Heart left ventricle (tissue), 16 donors: ENCODE results near the gene MMP21. TPM values are rescaled to one million over a fixed set of nuclear protein-coding genes. Genes with fewer than 3 reads are reported as not detected.

Experiments
- ATAC-seq, 4 donors: fragments of 200-7000 bp; cut with Tn5 transposase; one replicate each; pipeline ENCODE4 v1.9.1; 2020 to 2022; ENCODE audit warnings: moderate library complexity in 4 of 4, mild to moderate bottlenecking in 3 of 4, moderate number of reproducible peaks in 1 of 4
- DNase-seq, 5 donors: peaks; one replicate each; pipeline ENCODE4 v3.0.0-alpha.2; 2020
- H3K27ac ChIP-seq, 12 donors: fragments of 200-600 bp; sonication (generic) in 4 of 12; one replicate each; pipeline versions ENCODE4 v1.5.0 to v1.8.0; 2016 to 2022; ENCODE audit warnings: mild to moderate bottlenecking in 2 of 12
- H3K27me3 ChIP-seq, 9 donors: fragments of 200-600 bp; sonication (generic) in 2 of 9; one replicate each; pipeline versions ENCODE4 v1.5.1 to v1.8.0; 2016 to 2022; ENCODE audit warnings: mild to moderate bottlenecking in 3 of 9
- H3K36me3 ChIP-seq, 9 donors: fragments of 200-600 bp; sonication (generic) in 2 of 9; one replicate each; pipeline versions ENCODE4 v1.5.0 to v1.8.0; 2018 to 2022; ENCODE audit warnings: mild to moderate bottlenecking in 2 of 9
- H3K4me1 ChIP-seq, 12 donors: fragments of 200-600 bp; sonication (generic) in 4 of 12; one replicate each; pipeline versions ENCODE4 v1.5.0 to v1.8.0; 2016 to 2022; ENCODE audit warnings: mild to moderate bottlenecking in 3 of 12
- H3K4me3 ChIP-seq, 12 donors: fragments of 200-600 bp; sonication (generic) in 4 of 12; one replicate each; pipeline versions ENCODE4 v1.5.0 to v1.8.0; 2017 to 2022; ENCODE audit warnings: mild to moderate bottlenecking in 9 of 12, moderate library complexity in 4 of 12
- H3K9me3 ChIP-seq, 12 donors: fragments of 200-600 bp; sonication (generic) in 4 of 12; one replicate each; pipeline versions ENCODE4 v1.5.0 to v1.8.0; 2016 to 2022; ENCODE audit warnings: mild to moderate bottlenecking in 1 of 12
- CTCF ChIP-seq, 12 donors: fragments of 200-600 bp; sonication (generic) in 4 of 12; IDR thresholded peaks; one replicate each; pipeline versions ENCODE4 v1.5.0 to v1.8.0; 2018 to 2022; ENCODE audit warnings: antibody characterized with exemption in 12 of 12, mild to moderate bottlenecking in 5 of 12
- POLR2A ChIP-seq, 2 donors: fragments of 450-650 bp; IDR thresholded peaks; one replicate each; pipeline ENCODE4 v1.6.1; 2017; ENCODE audit warnings: antibody characterized with exemption in 2 of 2, mild to moderate bottlenecking in 2 of 2, moderate library complexity in 2 of 2
- WGBS, 4 donors: extraction: QIAGEN DNeasy Blood & Tissue Kit in 2 of 4; methylation state at CpG; one replicate each; pipeline versions ENCODE4 v1.1.5 to v1.1.7; 2013 to 2018; 5-methylcytosine and 5-hydroxymethylcytosine counted together
- intact Hi-C, 10 donors: fragments of 100-400 bp; cut with DNase I; formaldehyde crosslinking; loops; one replicate each; pipeline versions ENCODE4 v1.11.1 to v1.14.2; 2022
- polyA plus RNA-seq, 2 donors: library from polyadenylated mRNA; stranded (reverse); fragments of 200-250 nt; gene quantifications; one replicate each; pipeline ENCODE4 v1.2.3, GENCODE V29; 2013
- total RNA-seq, 9 donors: library from RNA; depleted of rRNA in 2 of 9; stranded (reverse); fragments of >200 nt in 2 of 9; fragmentation: NEBNext Ultra II Directional in 3 of 9; extraction: Animal tissue kit (Norgen Biotek cat#: 25700) in 3 of 9; gene quantifications; one replicate each; pipeline versions ENCODE4 v1.1.0 to v1.2.4, GENCODE V29; 2016 to 2023
- donor health status: ischemic (EF 13 %, LVEDD 7.1; RV severe dilation, severe dysfunction).
- donor health status: healthy with polysubstance abuse.
- donor health status: DM: no; HTN: yes; CAD: no.
- donor health status: DM: no; HTN: no; CAD: no.
- donor health status: ischemic (EF 25% LVEDD 6.9; RV normal size, moderate dysfunction).
- donor health status: ischemic (EF 25% LVEDD 5.7; RV mildly dilated, moderate dysfunction).
- donor health status: healthy.
- donor health status: DM: yes; HTN: yes; CAD: no.
- donor health status: ischemic (EF 35%, LVEDD 5.7; RV mildly dilated, moderate dysfunction).
- donor health status: nonischemic (EF 11% LVEDD 7.7; RV severe dilation, severe dysfunction).
- donor health status: DM: yes; HTN: yes; CAD: no.
- donor health status: PGD.
- donor health status: ischemic (EF 29% LVEDD 5.4; RV normal size, mild dysfunction).
- donor health status: nonischemic (EF 23%, LVEDD 6.1; RV moderate dilation, normal function).

Gene MMP21
- total and polyA plus RNA-seq, 11 donors, result 0.09 to 0.25 (median 0.11) TPM; not detected in 8

GRCh38 chr10:125773687-125774543 is 1.7 kb downstream of the MMP21 start:
- Histone ChIP-seq H3K9me3 (no peaks in the 10 kb centered on the region), H3K27ac (no peak overlapping the region), H3K27me3 (no peaks in the 10 kb centered on the region), H3K4me1 (peaks cover 0 to 7% (median 0%) of the 10 kb centered on the region in 12 donors), H3K36me3 (no peaks in the 10 kb centered on the region), H3K4me3 (peak overlapping the region in 7 of 12 donors; percentile 15 to 42 (median 37))
- ATAC-seq (no peak), DNase-seq (no peak)
- 57 to 87% (median 78%) methylated on average over 28 to 75 of the region's 75 CpGs for WGBS, 4 donors
- intact Hi-C loops, result no loop called here
- no peak for TF ChIP-seq CTCF (IDR thresholded peaks at IDR 0.05)

- Histone ChIP-seq H3K9me3 (no peaks in the 10 kb centered on the region), H3K4me3 (no peak overlapping the region), H3K36me3 (no peaks in the 10 kb centered on the region), H3K27ac (no peak overlapping the region), H3K4me1 (peaks cover 0 to 18% (median 3%) of the 10 kb centered on the region in 12 donors), H3K27me3 (no peaks in the 10 kb centered on the region)
- ATAC-seq (no peak), DNase-seq (no peak)
- WGBS, 4 donors, result 91 to 96% (median 95%) methylated on average over 11 of the region's 11 CpGs
- TF ChIP-seq CTCF (IDR thresholded peaks at IDR 0.05), result no peak
- TF ChIP-seq POLR2A (IDR thresholded peaks at IDR 0.05), result no peak
- intact Hi-C loops, result no loop called here
These were observed 2.8 kb downstream of the MMP21 start for GRCh38 chr10:125772864-125773180.

GRCh38 chr10:125772112-125772863 is 3.3 kb downstream of the MMP21 start:
- Histone ChIP-seq H3K4me1 (peaks cover 0 to 21% (median 3%) of the 10 kb centered on the region in 12 donors), H3K36me3 (peaks cover 0 to 3% (median 0%) of the 10 kb centered on the region in 9 donors), H3K27me3 (no peaks in the 10 kb centered on the region), H3K4me3 (no peak overlapping the region), H3K9me3 (no peaks in the 10 kb centered on the region), H3K27ac (no peak overlapping the region)
- 90 to 92% (median 90%) methylated on average over 24 to 28 of the region's 28 CpGs for WGBS, 4 donors
- DNase-seq (no peak), ATAC-seq (no peak)
- TF ChIP-seq CTCF (IDR thresholded peaks at IDR 0.05) (no peak), POLR2A (IDR thresholded peaks at IDR 0.05) (no peak)
- intact Hi-C loops, result no loop called here

- intact Hi-C loops, result no loop called here
- DNase-seq (no peak), ATAC-seq (no peak)
- Histone ChIP-seq H3K9me3 (no peaks in the 10 kb centered on the region), H3K4me3 (no peak overlapping the region), H3K27ac (no peak overlapping the region), H3K4me1 (peaks cover 0 to 22% (median 3%) of the 10 kb centered on the region in 12 donors), H3K36me3 (peaks cover 0 to 14% (median 0%) of the 10 kb centered on the region in 9 donors), H3K27me3 (no peaks in the 10 kb centered on the region)
- TF ChIP-seq POLR2A (IDR thresholded peaks at IDR 0.05), result no peak
- no peak for TF ChIP-seq CTCF (IDR thresholded peaks at IDR 0.05)
- WGBS, 4 donors, result 88 to 93% (median 89%) methylated on average over 5 of the region's 5 CpGs
These were observed 4.8 kb downstream of the MMP21 start for GRCh38 chr10:125770844-125771243.
